Gastroesophageal sphincter (tissue), 4 donors: Measurements from ENCODE around the gene MTARC1. TPM values are rescaled to one million over a fixed set of nuclear protein-coding genes. Genes with fewer than 3 reads are reported as not detected.

ENCODE experiments used
- ATAC-seq: fragments of 150-250 bp; one replicate; pipeline ENCODE4 v1.9.1; 2016; ENCODE audit warnings: mild to moderate bottlenecking, moderate library complexity
- H3K27ac ChIP-seq, 4 donors: fragments of 200-600 bp; sonication (generic) in 3 of 4; 1 replicate in 3 of 4; 2 replicates in 1 of 4; pipeline ENCODE4 v1.5.1; 2016 to 2019
- H3K27me3 ChIP-seq: fragments of 200-600 bp; sonication (generic); one replicate; pipeline ENCODE4 v1.5.1; 2019
- H3K36me3 ChIP-seq, 2 donors: fragments of 200-600 bp; sonication (generic); one replicate each; pipeline ENCODE4 v1.5.1; 2019; ENCODE audit warnings: control low read depth in 1 of 2
- H3K4me1 ChIP-seq, 3 donors: fragments of 200-600 bp; sonication (generic); 1 replicate in 2 of 3; 2 replicates in 1 of 3; pipeline ENCODE4 v1.5.1; 2016 to 2019; ENCODE audit warnings: control low read depth in 2 of 3
- H3K4me3 ChIP-seq, 2 donors: fragments of 200-600 bp; sonication (generic); one replicate each; pipeline ENCODE4 v1.5.1; 2019; ENCODE audit warnings: mild to moderate bottlenecking in 1 of 2, moderate library complexity in 1 of 2
- H3K9me3 ChIP-seq, 3 donors: fragments of 200-600 bp; sonication (generic); one replicate each; pipeline ENCODE4 v1.5.1; 2017 to 2019; ENCODE audit warnings: control low read depth in 2 of 3
- CTCF ChIP-seq, 4 experiments: fragments of 200-600 bp in 2 of 4; fragments of 450-650 bp in 2 of 4; sonication (generic) in 1 of 4; IDR thresholded peaks; one replicate each; pipeline ENCODE4 v1.5.1; 2017 to 2019; ENCODE audit warnings: antibody characterized with exemption in 4 of 4, mild to moderate bottlenecking in 2 of 4, moderate library complexity in 2 of 4
- EP300 ChIP-seq: sonication (generic); formaldehyde crosslinking; IDR thresholded peaks from one replicate; pipeline ENCODE4 v1.6.1; 2017; ENCODE audit warnings: antibody characterized with exemption, mild to moderate bottlenecking
- POLR2A ChIP-seq, 2 donors: fragments of 450-650 bp; IDR thresholded peaks; one replicate each; pipeline ENCODE4 v1.6.1; 2017; ENCODE audit warnings: antibody characterized with exemption in 2 of 2, mild to moderate bottlenecking in 2 of 2, moderate library complexity in 1 of 2
- POLR2AphosphoS5 ChIP-seq: sonication (generic); formaldehyde crosslinking; IDR thresholded peaks from one replicate; pipeline ENCODE4 v1.6.1; 2017; ENCODE audit warnings: antibody characterized with exemption
- WGBS, 2 donors: methylation state at CpG; one replicate each; pipeline ENCODE4 v1.1.5; 2018; ENCODE audit warnings: low coverage in 1 of 2; 5-methylcytosine and 5-hydroxymethylcytosine counted together
- total RNA-seq, 4 donors: library from RNA; depleted of rRNA; stranded (reverse); fragments of >200 nt; gene quantifications; one replicate each; pipeline ENCODE4 v1.1.0, GENCODE V29; 2016

The MTARC1 gene
- total RNA-seq, 4 donors from 2014 or later: 3.7 to 8.1 (median 5.4) TPM

GRCh38 chr1:220786057-220786336 lies 716 bp upstream of the MTARC1 start:
- WGBS, 2 donors: 79 to 82% methylated on average over 2 of the region's 13 CpGs
- peak overlapping the region; percentile 63 to 78 for H3K4me3 ChIP-seq
- H3K27ac ChIP-seq: peak overlapping the region in 3 of 4 donors; percentile 48 to 81 (median 79)
- H3K36me3 ChIP-seq: peaks cover 0 to 38% of the 10 kb centered on the region in 2 donors
- no peaks in the 10 kb centered on the region for H3K9me3 ChIP-seq
- no peaks in the 10 kb centered on the region for H3K27me3 ChIP-seq
- TF ChIP-seq EP300: no peak
- TF ChIP-seq POLR2A (IDR thresholded peaks at IDR 0.05): no peak
- TF ChIP-seq POLR2AphosphoS5: no peak
- ATAC-seq: peak; percentile 31
- peaks cover 0 to 54% (median 6%) of the 10 kb centered on the region in 3 donors for H3K4me1 ChIP-seq

- Histone ChIP-seq H3K27ac (peak overlapping the region in 3 of 4 donors; percentile 48 to 81 (median 79)), H3K4me3 (peak overlapping the region; percentile 63 to 78), H3K9me3 (no peaks in the 10 kb centered on the region), H3K4me1 (peaks cover 0 to 66% (median 6%) of the 10 kb centered on the region in 3 donors), H3K27me3 (no peaks in the 10 kb centered on the region), H3K36me3 (peaks cover 0 to 28% of the 10 kb centered on the region in 2 donors)
- TF ChIP-seq POLR2A (IDR thresholded peaks at IDR 0.05) (no peak), POLR2AphosphoS5 (no peak), CTCF (IDR thresholded peaks at IDR 0.05) (no peak), EP300 (no peak)
- ATAC-seq: peak; percentile 43
- WGBS, 2 donors: 42% methylated on average over 3 of the region's 32 CpGs; no CpG with 5 or more reads in 1 of the 2 donors
Measured at GRCh38 chr1:220787069-220787619, 431 bp downstream of the MTARC1 start.

- no peaks in the 10 kb centered on the region for H3K9me3 ChIP-seq
- peaks cover 0 to 68% (median 6%) of the 10 kb centered on the region in 3 donors for H3K4me1 ChIP-seq
- WGBS, 2 donors: 58 to 82% methylated on average over 6 to 7 of the region's 7 CpGs
- H3K36me3 ChIP-seq: peaks cover 0 to 10% of the 10 kb centered on the region in 2 donors
- peak overlapping the region in 2 of 4 donors; percentile 1 to 37 for H3K27ac ChIP-seq
- H3K27me3 ChIP-seq: no peaks in the 10 kb centered on the region
- H3K4me3 ChIP-seq: no peak overlapping the region
- TF ChIP-seq CTCF (IDR thresholded peaks at IDR 0.05): no peak
- TF ChIP-seq POLR2AphosphoS5: no peak
- no peak for TF ChIP-seq POLR2A (IDR thresholded peaks at IDR 0.05)
- no peak for TF ChIP-seq EP300
- ATAC-seq: no peak
Measured at GRCh38 chr1:220788900-220789299, 2.2 kb downstream of the MTARC1 start.

GRCh38 chr1:220789532-220790147 lies 2.9 kb downstream of the MTARC1 start:
- Histone ChIP-seq H3K4me3 (no peak overlapping the region), H3K36me3 (peaks cover 0 to 3% of the 10 kb centered on the region in 2 donors), H3K4me1 (peaks cover 0 to 68% (median 6%) of the 10 kb centered on the region in 3 donors), H3K9me3 (no peaks in the 10 kb centered on the region), H3K27ac (no peak overlapping the region), H3K27me3 (no peaks in the 10 kb centered on the region)
- 85% methylated on average over 2 of the region's 2 CpGs for WGBS, 2 donors
- peak; percentile 7 for ATAC-seq
- TF ChIP-seq CTCF (IDR thresholded peaks at IDR 0.05) (no peak), POLR2AphosphoS5 (no peak), POLR2A (IDR thresholded peaks at IDR 0.05) (no peak), EP300 (no peak)

GRCh38 chr1:220791285-220791684 lies 4.6 kb downstream of the MTARC1 start:
- WGBS, 2 donors: 77% methylated on average over 4 of the region's 6 CpGs; no CpG with 5 or more reads in 1 of the 2 donors
- Histone ChIP-seq H3K9me3 (no peaks in the 10 kb centered on the region), H3K36me3 (no peaks in the 10 kb centered on the region), H3K4me1 (peaks cover 0 to 57% (median 2%) of the 10 kb centered on the region in 3 donors), H3K4me3 (no peak overlapping the region), H3K27ac (peak overlapping the region in 3 of 4 donors; percentile 24 to 54 (median 50)), H3K27me3 (no peaks in the 10 kb centered on the region)
- ATAC-seq: no peak
- TF ChIP-seq POLR2A (IDR thresholded peaks at IDR 0.05): no peak
- no peak for TF ChIP-seq POLR2AphosphoS5
- TF ChIP-seq EP300: no peak
- no peak for TF ChIP-seq CTCF (IDR thresholded peaks at IDR 0.05)
